ENCODE measurements around the gene PAX8. TPM values are rescaled to one million over a fixed set of nuclear protein-coding genes. Genes with fewer than 3 reads are reported as not detected.
A peak's percentile ranks its signal among the peaks of the same experiment; 100 is the strongest.

PAX8 gene
- total and polyA plus RNA-seq, 2 of the 13 experiments (the other 11 are each of a cell fraction or from before 2014, with no cell fraction given) = 1.5 to 8.8 TPM

GRCh38 chr2:113203901-113204519, 74.7 kb downstream of the PAX8 start (continued):
- peak; percentile 87; the same call in 1 of the 2 replicates for TF ChIP-seq THAP7 (CRISPR knock-in tag; IDR thresholded peaks at IDR 0.05)
- TF ChIP-seq TBL1XR1 (IDR thresholded peaks at IDR 0.05; ENCODE audit: borderline replicate concordance, low read length, partially characterized antibody) = no peak
- TF ChIP-seq ZNF574 (CRISPR knock-in tag; IDR thresholded peaks at IDR 0.05) = peak; percentile 55; the same call in 1 of the 2 replicates
- peak; percentile 54; the same call in 1 of the 2 replicates for TF ChIP-seq KLF6 (CRISPR knock-in tag; IDR thresholded peaks at IDR 0.05)
- peak; percentile 91 for TF ChIP-seq ZNF350 (CRISPR knock-in tag; IDR thresholded peaks at IDR 0.05; ENCODE audit: borderline replicate concordance, low read depth)

- no peaks in the 10 kb centered on the region for H3K9me3 ChIP-seq (ENCODE audit: low read length)
- no peak for DNase-seq (ENCODE audit: low spot score)
- TF ChIP-seq ZNF766 (CRISPR knock-in tag; IDR thresholded peaks at IDR 0.05; ENCODE audit: borderline replicate concordance) (no peak), RBFOX2 (IDR thresholded peaks at IDR 0.05; ENCODE audit: low read depth, low read length) (no peak), ZNF788 (CRISPR knock-in tag; IDR thresholded peaks at IDR 0.05; ENCODE audit: borderline replicate concordance) (no peak), WIZ (CRISPR knock-in tag; IDR thresholded peaks at IDR 0.05) (no peak), ZNF230 (CRISPR knock-in tag; IDR thresholded peaks at IDR 0.05) (no peak; the same call in 1 of the 2 replicates), BRF2 (CRISPR knock-in tag; IDR thresholded peaks at IDR 0.05) (no peak)
- no peaks in the 10 kb centered on the region for H3K79me2 ChIP-seq (ENCODE audit: insufficient read depth, low read length)
- no peak overlapping the region for H2AFZ ChIP-seq (ENCODE audit: low read length)
- in situ Hi-C loops (cut with HindIII; ENCODE audit: extremely low pct_ligation_motif_present, low pct_unique_long_range_greater_than_20kb) (loop anchor here (5.0 kb wide), 1 partner anchor 159 kb away; no protein-coding TSS in a partner anchor), intact Hi-C loops (cut with micrococcal nuclease; ENCODE audit: unreplicated experiment) (loop anchor here (5.0 kb wide), 1 partner anchor 189 kb away; no protein-coding TSS in a partner anchor)
- BruUV-seq (replicated peaks) = no TSS peak
- H3K4me2 ChIP-seq (ENCODE audit: low read depth, low read length) = no peak overlapping the region
- H3K4me1 ChIP-seq (ENCODE audit: insufficient read depth, low read length) = peaks cover 65% of the 10 kb centered on the region
- no peaks in the 10 kb centered on the region for H3K27me3 ChIP-seq (ENCODE audit: control insufficient read depth in 1 of 2, insufficient read depth in 2 of 2, low read length in 2 of 2)
- H4K20me1 ChIP-seq (ENCODE audit: insufficient read depth, low read length) = no peaks in the 10 kb centered on the region
- no peak overlapping the region for H3K4me3 ChIP-seq (replicated peaks in 1 of 3; ENCODE audit: insufficient read depth in 1 of 3, low read depth in 2 of 3, low read length in 3 of 3)
- no peak for ATAC-seq
- POLR2A ChIA-PET = interaction anchor here (1.1 to 2.0 kb wide), 3 partner anchors 12 to 42 kb away, joined by 3 to 6 read pairs (median 4); no protein-coding TSS in a partner anchor
- no peak overlapping the region for H3K27ac ChIP-seq (ENCODE audit: extremely low read length, insufficient read depth, low read length)
- no peak for FAIRE-seq
- CTCF ChIA-PET (ENCODE audit: low intra/inter-chr PET ratio, low total read pairs) = interaction anchor here (1.1 to 2.7 kb wide), 6 partner anchors 45 to 187 kb away, joined by 3 to 35 read pairs (median 14); no protein-coding TSS in a partner anchor
- no peaks in the 10 kb centered on the region; a peak in 1 of 5 replicates for H3K36me3 ChIP-seq (replicated peaks in 1 of 2; ENCODE audit: control insufficient read depth in 1 of 2, insufficient read depth in 2 of 2, low read length in 2 of 2)
- no peak overlapping the region for H3K9ac ChIP-seq (ENCODE audit: insufficient read depth, low read depth, low read length)
Measured at GRCh38 chr2:113203217-113203530, 75.5 kb downstream of the PAX8 start.
